ENCODE measurements around the gene ENPP7.

Gene ENPP7

GRCh38 chr17:79705674-79706073 lies 25.1 kb upstream of the ENPP7 start:
- no peak for DNase-seq

GRCh38 chr17:79706931-79707850 lies 23.6 kb upstream of the ENPP7 start:
- DNase-seq: no peak

- DNase-seq: peak in 1 of 2 experiments; percentile 62
Measured at GRCh38 chr17:79707931-79708891, 22.5 kb upstream of the ENPP7 start.

- DNase-seq: no peak
Measured at GRCh38 chr17:79711715-79712305, 18.9 kb upstream of the ENPP7 start.

- DNase-seq: no peak
Measured at GRCh38 chr17:79713391-79713790, 17.4 kb upstream of the ENPP7 start.

GRCh38 chr17:79714176-79715097 lies 16.3 kb upstream of the ENPP7 start:
- DNase-seq: no peak

GRCh38 chr17:79715098-79715942 lies 15.4 kb upstream of the ENPP7 start:
- DNase-seq: no peak

GRCh38 chr17:79715943-79716797 lies 14.6 kb upstream of the ENPP7 start:
- no peak for DNase-seq

GRCh38 chr17:79720705-79721292 lies 9.9 kb upstream of the ENPP7 start:
- DNase-seq: no peak

- peak; percentile 53 to 71 for DNase-seq
Measured at GRCh38 chr17:79721993-79722671, 8.6 kb upstream of the ENPP7 start.

GRCh38 chr17:79722787-79723186 lies 8.0 kb upstream of the ENPP7 start:
- DNase-seq: no peak

GRCh38 chr17:79728169-79728907 lies 2.4 kb upstream of the ENPP7 start:
- DNase-seq: peak; percentile 74

- no peak for DNase-seq
Measured at GRCh38 chr17:79728908-79729471, 1.8 kb upstream of the ENPP7 start.

GRCh38 chr17:79729761-79730160 lies 982 bp upstream of the ENPP7 start:
- no peak for DNase-seq

GRCh38 chr17:79730437-79730768 lies 340 bp upstream of the ENPP7 start:
- no peak for DNase-seq

GRCh38 chr17:79732254-79732653 lies 1.5 kb downstream of the ENPP7 start:
- DNase-seq: no peak

- no peak for DNase-seq
Measured at GRCh38 chr17:79732804-79733691, 2.3 kb downstream of the ENPP7 start.
